HG02973 (cell line): ENCODE data around the gene UBTF.

Experiments
- ATAC-seq: cut with Tn5 transposase; IDR thresholded peaks from one replicate; pipeline ENCODE4 v1.9.1; 2021; ENCODE audit warnings: moderate library complexity; ENCODE audit not compliant: unreplicated experiment

Gene UBTF

GRCh38 chr17:44174427-44174826 lies 45.0 kb downstream of the UBTF start:
- no peak for ATAC-seq

- ATAC-seq: no peak
These were observed 47.5 kb downstream of the UBTF start for GRCh38 chr17:44171931-44172455.

GRCh38 chr17:44170499-44171201 lies 48.8 kb downstream of the UBTF start, which contains the start of gene ASB16:
ASB16 (plus strand) TSS chr17:44170704; CDS start chr17:44170790, 86 bp downstream.
- ATAC-seq: no peak

GRCh38 chr17:44170135-44170498 lies 49.4 kb downstream of the UBTF start:
- no peak for ATAC-seq

- ATAC-seq: no peak
These were observed 52.2 kb downstream of the UBTF start for GRCh38 chr17:44167181-44167861.

GRCh38 chr17:44164476-44164875 lies 55.0 kb downstream of the UBTF start:
- no peak for ATAC-seq

- no peak for ATAC-seq
These were observed 59.8 kb downstream of the UBTF start for GRCh38 chr17:44159519-44160210.

GRCh38 chr17:44155488-44155887 lies 64.0 kb downstream of the UBTF start:
- no peak for ATAC-seq
